ENCODE measurements around the gene SLC12A7. TPM values are rescaled to one million over a fixed set of nuclear protein-coding genes. Genes with fewer than 3 reads are reported as not detected.
A peak's percentile ranks its signal among the peaks of the same experiment; 100 is the strongest.

The SLC12A7 gene
- total and polyA plus RNA-seq, 7 experiments from 2014 or later, result 6.4 to 101 (median 61.9) TPM

DNA sequence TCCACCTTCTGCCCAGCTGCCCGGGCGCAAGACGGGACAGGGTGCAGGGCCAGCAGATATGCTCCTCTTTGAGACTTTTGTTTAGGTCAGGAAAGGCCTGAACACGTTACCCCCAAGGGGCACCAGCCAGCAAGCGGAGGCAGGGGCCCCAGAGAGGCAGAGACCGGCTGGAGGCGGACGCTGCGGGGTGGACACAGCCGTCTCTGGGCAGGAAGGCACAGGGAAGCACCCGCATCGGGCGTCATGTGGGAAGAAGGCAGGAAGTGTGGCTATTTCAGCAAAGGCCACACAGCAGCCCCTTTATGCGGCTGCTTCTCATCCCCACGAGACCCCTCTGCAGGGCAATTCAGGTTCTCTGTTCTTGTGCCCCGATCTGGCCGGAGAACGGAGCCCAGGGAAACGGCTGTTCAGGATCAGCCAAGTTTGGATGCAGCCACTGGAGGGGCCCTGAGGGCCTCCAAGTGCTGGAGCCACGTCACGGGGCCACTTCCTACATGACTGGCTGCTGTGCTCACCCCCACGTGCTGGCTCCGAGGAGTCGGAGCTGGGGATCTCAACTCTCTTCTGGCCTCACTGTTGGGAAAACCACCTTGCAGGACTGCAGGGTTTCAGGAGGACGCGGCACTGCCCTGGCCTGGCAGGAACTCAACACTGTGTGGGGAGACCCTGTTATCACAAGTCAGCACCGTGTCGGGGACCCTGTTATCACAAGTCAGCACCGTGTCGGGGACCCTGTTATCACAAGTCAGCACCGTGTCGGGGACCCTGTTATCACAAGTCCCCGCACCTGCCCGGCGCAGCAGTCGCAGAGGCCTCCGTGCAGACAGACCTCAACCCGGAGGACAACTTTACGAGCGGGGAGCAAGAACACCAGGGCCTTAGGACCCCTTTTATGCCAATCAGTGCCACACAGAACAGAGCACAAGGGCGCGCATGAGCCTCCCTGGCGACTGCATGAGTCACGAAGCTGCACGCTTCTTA lies 44.4 kb downstream of the SLC12A7 start:
- H3K27me3 Mint-ChIP-seq, result no peaks in the 10 kb centered on the region
- ATAC-seq (no peak), DNase-seq (no peak)
- no peaks in the 10 kb centered on the region for H3K9me3 Mint-ChIP-seq
- Histone ChIP-seq H3K4me3 (ENCODE audit: low read length) (no peak overlapping the region), H3K9me3 (ENCODE audit: control insufficient read depth in 2 of 3, low read length in 3 of 3) (no peaks in the 10 kb centered on the region), H3K27ac (ENCODE audit: low read depth, low read length) (no peak overlapping the region), H3K36me3 (ENCODE audit: control insufficient read depth in 2 of 3, insufficient read depth in 3 of 3, low read length in 3 of 3) (peaks cover 0 to 69% (median 2%) of the 10 kb centered on the region in 3 experiments), H3K27me3 (ENCODE audit: control insufficient read depth in 2 of 2, insufficient read depth in 2 of 2, low read length in 2 of 2) (no peaks in the 10 kb centered on the region), H3K4me1 (ENCODE audit: control insufficient read depth in 2 of 2, insufficient read depth in 2 of 2, low read length in 2 of 2) (no peaks in the 10 kb centered on the region)
- CTCF ChIA-PET, result interaction anchor here (1.1 kb wide), 1 partner anchor 144 kb away, joined by 3 read pairs; no protein-coding TSS in a partner anchor
- H3K36me3 Mint-ChIP-seq, result peaks cover 3 to 8% (median 5%) of the 10 kb centered on the region in 5 donors
- no peak overlapping the region for H3K4me3 Mint-ChIP-seq
- no peak overlapping the region for H3K27ac Mint-ChIP-seq
- POLR2A ChIA-PET, result no interaction called here
- peaks cover 0 to 2% (median 0%) of the 10 kb centered on the region in 7 donors for H3K4me1 Mint-ChIP-seq
- intact Hi-C loops (cut with micrococcal nuclease), result no loop called here

DNA sequence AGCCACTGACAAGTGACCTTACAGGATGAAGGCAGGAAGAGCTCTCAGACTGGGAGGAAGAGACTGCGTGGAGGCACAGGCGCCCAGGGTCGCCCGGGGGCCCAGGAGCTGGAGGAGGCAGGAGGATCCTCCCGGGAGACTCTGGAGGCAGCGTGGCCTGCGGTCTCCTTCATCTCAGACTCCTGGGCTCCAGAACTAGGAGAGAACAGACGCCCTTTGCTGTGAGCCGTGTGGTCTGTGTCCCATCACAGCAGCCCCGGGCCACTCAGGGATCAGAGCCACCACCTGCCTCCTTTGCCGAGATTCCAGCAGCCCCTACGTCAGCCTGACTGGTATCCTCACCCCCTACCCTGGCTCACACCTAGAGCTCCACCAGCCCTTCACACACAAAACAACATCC lies 45.2 kb downstream of the SLC12A7 start:
- Histone ChIP-seq H3K36me3 (ENCODE audit: control insufficient read depth in 2 of 3, insufficient read depth in 3 of 3, low read length in 3 of 3) (peaks cover 0 to 77% (median 2%) of the 10 kb centered on the region in 3 experiments), H3K9me3 (ENCODE audit: control insufficient read depth in 2 of 3, low read length in 3 of 3) (no peaks in the 10 kb centered on the region), H3K4me3 (ENCODE audit: low read length) (no peak overlapping the region), H3K27me3 (ENCODE audit: control insufficient read depth in 2 of 2, insufficient read depth in 2 of 2, low read length in 2 of 2) (no peaks in the 10 kb centered on the region), H3K4me1 (ENCODE audit: control insufficient read depth in 2 of 2, insufficient read depth in 2 of 2, low read length in 2 of 2) (no peaks in the 10 kb centered on the region), H3K27ac (ENCODE audit: low read depth, low read length) (no peak overlapping the region)
- POLR2A ChIA-PET, result no interaction called here
- no peak for ATAC-seq
- H3K27me3 Mint-ChIP-seq, result no peaks in the 10 kb centered on the region
- no peak for DNase-seq
- peaks cover 4 to 12% (median 6%) of the 10 kb centered on the region in 5 donors for H3K36me3 Mint-ChIP-seq
- no peaks in the 10 kb centered on the region for H3K9me3 Mint-ChIP-seq
- H3K4me3 Mint-ChIP-seq, result no peak overlapping the region
- H3K27ac Mint-ChIP-seq, result peak overlapping the region in 2 of 9 donors; percentile 43 to 59
- CTCF ChIA-PET, result interaction anchor here (0.8 to 1.1 kb wide), 2 partner anchors 75 to 143 kb away, joined by 3 read pairs; no protein-coding TSS in a partner anchor
- peaks cover 0 to 2% (median 0%) of the 10 kb centered on the region in 7 donors for H3K4me1 Mint-ChIP-seq
- intact Hi-C loops (cut with micrococcal nuclease), result no loop called here

DNA sequence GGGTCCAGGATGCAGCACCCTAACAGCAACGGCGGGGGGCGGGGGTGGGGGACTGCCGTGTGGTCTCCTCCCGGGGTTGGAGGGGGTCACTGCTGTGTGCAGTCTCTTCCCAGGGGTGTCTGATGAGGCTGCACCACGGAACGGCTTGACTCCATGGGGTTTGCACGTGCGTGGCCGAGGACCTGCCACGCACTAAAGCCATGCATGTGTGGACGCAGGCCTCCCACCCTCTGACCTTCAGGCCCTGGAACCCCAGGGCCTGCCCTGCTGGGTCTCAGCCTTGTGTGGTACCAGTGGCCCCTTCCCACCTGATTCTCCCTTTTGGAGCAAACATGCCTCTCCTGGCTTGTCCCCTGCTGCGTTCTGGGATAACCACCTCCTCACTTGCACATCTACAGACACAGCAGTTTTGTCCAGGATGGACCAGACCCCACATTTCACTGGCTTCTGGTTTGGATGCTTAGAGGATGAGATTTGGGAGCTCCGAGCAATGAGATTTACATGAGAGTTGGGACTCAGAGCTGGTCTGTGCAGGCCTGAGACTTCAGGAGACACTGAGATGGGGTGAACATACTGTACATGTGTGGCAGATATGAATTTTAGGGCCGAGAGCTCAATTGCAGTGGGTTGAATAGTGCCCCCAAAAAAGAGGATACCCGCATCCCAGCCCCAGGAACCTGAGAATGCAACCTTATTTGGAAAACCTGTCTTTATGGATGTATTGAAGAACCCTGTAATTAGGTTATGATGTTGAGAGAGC lies 45.8 kb downstream of the SLC12A7 start:
- POLR2A ChIA-PET, result no interaction called here
- ATAC-seq, result peak; percentile 22
- no peak for DNase-seq
- H3K27ac Mint-ChIP-seq, result peak overlapping the region in 2 of 9 donors; percentile 14 to 59
- peaks cover 4 to 12% (median 6%) of the 10 kb centered on the region in 5 donors for H3K36me3 Mint-ChIP-seq
- H3K9me3 ChIP-seq (ENCODE audit: control insufficient read depth in 2 of 3, low read length in 3 of 3), result no peaks in the 10 kb centered on the region
- H3K27ac ChIP-seq (ENCODE audit: low read depth, low read length), result no peak overlapping the region
- H3K36me3 ChIP-seq (ENCODE audit: control insufficient read depth in 2 of 3, insufficient read depth in 3 of 3, low read length in 3 of 3), result peaks cover 0 to 78% (median 2%) of the 10 kb centered on the region in 3 experiments
- no peaks in the 10 kb centered on the region for H3K27me3 ChIP-seq (ENCODE audit: control insufficient read depth in 2 of 2, insufficient read depth in 2 of 2, low read length in 2 of 2)
- CTCF ChIA-PET, result interaction anchor here (0.8 to 1.1 kb wide), 2 partner anchors 75 to 142 kb away, joined by 3 read pairs; no protein-coding TSS in a partner anchor
- H3K4me1 Mint-ChIP-seq, result peaks cover 0 to 2% (median 0%) of the 10 kb centered on the region in 7 donors
- H3K27me3 Mint-ChIP-seq, result no peaks in the 10 kb centered on the region
- no peaks in the 10 kb centered on the region for H3K4me1 ChIP-seq (ENCODE audit: control insufficient read depth in 2 of 2, insufficient read depth in 2 of 2, low read length in 2 of 2)
- H3K4me3 ChIP-seq (ENCODE audit: low read length), result no peak overlapping the region
- intact Hi-C loops (cut with micrococcal nuclease), result no loop called here
- no peak overlapping the region for H3K4me3 Mint-ChIP-seq
- no peaks in the 10 kb centered on the region for H3K9me3 Mint-ChIP-seq

DNA sequence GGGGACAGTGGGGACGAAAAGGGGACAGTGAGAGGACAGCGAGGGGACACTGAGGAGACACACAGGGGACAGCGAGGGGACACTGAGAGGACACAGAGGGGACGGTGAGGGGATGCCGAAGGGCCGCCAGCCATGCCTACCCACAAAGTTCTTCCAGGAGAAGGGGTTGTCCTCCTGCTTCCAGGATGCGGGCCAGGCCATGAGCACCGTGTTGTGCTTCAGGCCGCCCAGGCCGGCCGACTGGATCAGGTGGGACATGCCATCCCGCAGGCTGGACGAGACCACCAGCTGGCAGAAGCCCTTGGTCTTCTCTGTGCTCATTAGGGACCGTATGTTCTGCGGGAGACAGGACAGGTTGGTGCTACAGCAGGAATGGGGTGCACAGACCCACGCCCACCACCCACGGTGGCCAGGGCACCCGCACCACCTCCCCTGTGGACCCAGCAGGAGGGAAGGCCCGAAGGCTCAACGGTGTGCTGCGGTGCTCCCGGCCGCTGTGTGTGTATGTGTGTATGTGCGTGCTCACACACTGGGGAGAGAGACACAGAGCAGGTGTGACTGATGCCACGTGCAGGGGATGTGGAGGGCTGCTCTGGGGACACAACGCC lies 46.6 kb downstream of the SLC12A7 start:
- CTCF ChIA-PET, result no interaction called here
- peaks cover 0 to 84% (median 2%) of the 10 kb centered on the region in 3 experiments for H3K36me3 ChIP-seq (ENCODE audit: control insufficient read depth in 2 of 3, insufficient read depth in 3 of 3, low read length in 3 of 3)

DNA sequence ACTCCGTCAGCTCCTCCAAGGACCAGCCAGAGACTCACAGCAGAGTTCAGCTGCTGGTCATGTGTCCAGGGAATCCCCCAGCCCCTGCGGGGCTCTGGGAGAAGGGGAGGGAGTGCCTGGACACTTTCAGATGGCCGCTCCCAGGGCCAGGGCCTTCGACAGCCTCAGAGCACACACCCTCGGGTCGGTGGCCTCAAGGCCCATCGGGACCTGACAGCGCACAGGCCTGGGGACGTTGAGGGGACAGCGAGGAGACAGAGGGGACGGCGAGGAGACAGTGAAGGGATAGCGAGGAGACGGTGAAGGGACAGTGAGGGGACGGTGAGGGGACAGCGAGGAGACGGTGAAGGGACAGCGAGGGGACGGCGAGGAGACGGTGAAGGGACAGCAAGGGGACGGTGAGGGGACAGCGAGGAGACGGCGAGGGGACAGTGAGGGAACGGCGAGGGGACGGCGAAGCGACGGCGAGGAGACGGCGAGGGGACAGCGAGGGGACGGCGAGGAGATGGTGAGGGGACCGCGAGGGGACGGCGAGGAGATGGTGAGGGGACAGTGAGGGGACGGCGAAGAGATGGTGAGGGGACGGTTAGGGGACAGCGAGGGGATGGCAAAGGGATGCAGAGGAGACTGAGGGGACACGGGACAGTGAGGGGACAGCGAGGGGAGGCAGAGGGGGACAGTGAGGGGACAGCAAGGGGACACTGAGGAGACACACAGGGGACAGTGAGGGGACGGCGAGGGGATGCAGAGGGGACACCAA lies 47.3 kb downstream of the SLC12A7 start:
- Mint-ChIP-seq H3K4me1 (peaks cover 0 to 2% (median 0%) of the 10 kb centered on the region in 7 donors), H3K9me3 (no peaks in the 10 kb centered on the region), H3K36me3 (peaks cover 4 to 12% (median 6%) of the 10 kb centered on the region in 5 donors), H3K27ac (peak overlapping the region in 1 of 9 donors; percentile 49), H3K4me3 (no peak overlapping the region), H3K27me3 (no peaks in the 10 kb centered on the region)
- CTCF ChIA-PET, result interaction anchor here (0.6 kb wide), 1 partner anchor 264 kb away, joined by 6 read pairs; no protein-coding TSS in a partner anchor
- Histone ChIP-seq H3K4me3 (ENCODE audit: low read length) (no peak overlapping the region), H3K27me3 (ENCODE audit: control insufficient read depth in 2 of 2, insufficient read depth in 2 of 2, low read length in 2 of 2) (no peaks in the 10 kb centered on the region), H3K4me1 (ENCODE audit: control insufficient read depth in 2 of 2, insufficient read depth in 2 of 2, low read length in 2 of 2) (no peaks in the 10 kb centered on the region), H3K36me3 (ENCODE audit: control insufficient read depth in 2 of 3, insufficient read depth in 3 of 3, low read length in 3 of 3) (peaks cover 0 to 89% (median 2%) of the 10 kb centered on the region in 3 experiments), H3K9me3 (ENCODE audit: control insufficient read depth in 2 of 3, low read length in 3 of 3) (no peaks in the 10 kb centered on the region), H3K27ac (ENCODE audit: low read depth, low read length) (no peak overlapping the region)
- POLR2A ChIA-PET, result no interaction called here
- ATAC-seq (no peak), DNase-seq (no peak)
- intact Hi-C loops (cut with micrococcal nuclease), result no loop called here

More for the DNA sequence above, 46.6 kb downstream of the SLC12A7 start:
- Histone ChIP-seq H3K9me3 (ENCODE audit: control insufficient read depth in 2 of 3, low read length in 3 of 3) (no peaks in the 10 kb centered on the region), H3K27me3 (ENCODE audit: control insufficient read depth in 2 of 2, insufficient read depth in 2 of 2, low read length in 2 of 2) (no peaks in the 10 kb centered on the region), H3K4me1 (ENCODE audit: control insufficient read depth in 2 of 2, insufficient read depth in 2 of 2, low read length in 2 of 2) (no peaks in the 10 kb centered on the region), H3K27ac (ENCODE audit: low read depth, low read length) (no peak overlapping the region), H3K4me3 (ENCODE audit: low read length) (no peak overlapping the region)
- Mint-ChIP-seq H3K27ac (no peak overlapping the region), H3K27me3 (no peaks in the 10 kb centered on the region), H3K9me3 (no peaks in the 10 kb centered on the region), H3K4me3 (no peak overlapping the region), H3K4me1 (peaks cover 0 to 2% (median 0%) of the 10 kb centered on the region in 7 donors), H3K36me3 (peaks cover 4 to 12% (median 6%) of the 10 kb centered on the region in 5 donors)
- DNase-seq, result no peak
- ATAC-seq, result peak; percentile 12
- POLR2A ChIA-PET, result no interaction called here
- intact Hi-C loops (cut with micrococcal nuclease), result no loop called here
